ENCODE measurements around the gene PID1. TPM values are rescaled to one million over a fixed set of nuclear protein-coding genes. Genes with fewer than 3 reads are reported as not detected.

Gene PID1
- total RNA-seq, 1 donor from 2014 or later, result 0.34 TPM

- H3K27me3 Mint-ChIP-seq, result no peaks in the 10 kb centered on the region
These were observed 206.3 kb downstream of the PID1 start for GRCh38 chr2:229064749-229065148.

GRCh38 chr2:229060147-229060546 is 210.9 kb downstream of the PID1 start:
- no peaks in the 10 kb centered on the region for H3K27me3 Mint-ChIP-seq
- no peaks in the 10 kb centered on the region for H3K36me3 Mint-ChIP-seq (ENCODE audit: insufficient read depth)
- H3K4me1 Mint-ChIP-seq (ENCODE audit: low read depth), result peaks cover 3% of the 10 kb centered on the region
- no peak overlapping the region for H3K4me3 Mint-ChIP-seq (ENCODE audit: low read depth)
- TF ChIP-seq CTCF (IDR thresholded peaks at IDR 0.05; ENCODE audit: unreplicated experiment), result no peak
- H3K9me3 Mint-ChIP-seq (ENCODE audit: low read depth), result peaks cover 8% of the 10 kb centered on the region
- no peak overlapping the region for H3K27ac Mint-ChIP-seq
- no peak for DNase-seq (ENCODE audit: low spot score, unreplicated experiment)

More at GRCh38 chr2:229064749-229065148, 206.3 kb downstream of the PID1 start:
- no peaks in the 10 kb centered on the region for H3K36me3 Mint-ChIP-seq (ENCODE audit: insufficient read depth)
- no peak overlapping the region for H3K4me3 Mint-ChIP-seq (ENCODE audit: low read depth)
- no peak overlapping the region for H3K27ac Mint-ChIP-seq
- no peak for TF ChIP-seq CTCF (IDR thresholded peaks at IDR 0.05; ENCODE audit: unreplicated experiment)
- no peak for DNase-seq (ENCODE audit: low spot score, unreplicated experiment)
- peaks cover 3% of the 10 kb centered on the region for H3K4me1 Mint-ChIP-seq (ENCODE audit: low read depth)
- H3K9me3 Mint-ChIP-seq (ENCODE audit: low read depth), result peaks cover 8% of the 10 kb centered on the region

GRCh38 chr2:229059331-229060033 is 211.6 kb downstream of the PID1 start:
- H3K36me3 Mint-ChIP-seq (ENCODE audit: insufficient read depth), result no peaks in the 10 kb centered on the region
- H3K27me3 Mint-ChIP-seq, result no peaks in the 10 kb centered on the region
- peaks cover 3% of the 10 kb centered on the region for H3K4me1 Mint-ChIP-seq (ENCODE audit: low read depth)
- H3K9me3 Mint-ChIP-seq (ENCODE audit: low read depth), result peaks cover 8% of the 10 kb centered on the region
- no peak for TF ChIP-seq CTCF (IDR thresholded peaks at IDR 0.05; ENCODE audit: unreplicated experiment)
- no peak for DNase-seq (ENCODE audit: low spot score, unreplicated experiment)
- no peak overlapping the region for H3K27ac Mint-ChIP-seq
- H3K4me3 Mint-ChIP-seq (ENCODE audit: low read depth), result no peak overlapping the region

GRCh38 chr2:229057976-229058553 is 213.0 kb downstream of the PID1 start:
- Mint-ChIP-seq H3K4me3 (ENCODE audit: low read depth) (no peak overlapping the region), H3K27me3 (no peaks in the 10 kb centered on the region), H3K27ac (no peak overlapping the region), H3K36me3 (ENCODE audit: insufficient read depth) (no peaks in the 10 kb centered on the region), H3K9me3 (ENCODE audit: low read depth) (peaks cover 8% of the 10 kb centered on the region), H3K4me1 (ENCODE audit: low read depth) (peaks cover 3% of the 10 kb centered on the region)
- no peak for TF ChIP-seq CTCF (IDR thresholded peaks at IDR 0.05; ENCODE audit: unreplicated experiment)
- DNase-seq (ENCODE audit: low spot score, unreplicated experiment), result no peak

GRCh38 chr2:229054311-229054710 is 216.8 kb downstream of the PID1 start:
- Mint-ChIP-seq H3K27ac (no peak overlapping the region), H3K9me3 (ENCODE audit: low read depth) (no peaks in the 10 kb centered on the region), H3K4me3 (ENCODE audit: low read depth) (no peak overlapping the region), H3K36me3 (ENCODE audit: insufficient read depth) (no peaks in the 10 kb centered on the region), H3K4me1 (ENCODE audit: low read depth) (no peaks in the 10 kb centered on the region), H3K27me3 (no peaks in the 10 kb centered on the region)
- TF ChIP-seq CTCF (IDR thresholded peaks at IDR 0.05; ENCODE audit: unreplicated experiment), result no peak
- DNase-seq (ENCODE audit: low spot score, unreplicated experiment), result no peak

Data from progenitor cell of endocrine pancreas (in vitro differentiated cells).